Activated CD4-positive, alpha-beta memory T cell treated with anti-CD3 and anti-CD28 coated beads for 36 hours (primary cell): ENCODE data around the gene ZNF48. TPM values are rescaled to one million over a fixed set of nuclear protein-coding genes. Genes with fewer than 3 reads are reported as not detected.
A peak's percentile ranks its signal among the peaks of the same experiment; 100 is the strongest.

Experiments
- CTCF ChIA-PET: fragments of 350-600 bp; sonication (Branson Sonifier 250); formaldehyde crosslinking; loops from one replicate; lab custom pipeline; 2021; ENCODE audit warnings: antibody characterized with exemption, inconsistent platforms; lab: Charles Lee
- POLR2A ChIA-PET: fragments of 350-600 bp; sonication (Branson Sonifier 250); formaldehyde crosslinking; loops from one replicate; lab custom pipeline; 2021; ENCODE audit warnings: antibody characterized with exemption; lab: Charles Lee
- DNase-seq: peaks from one replicate; pipeline ENCODE4 v3.0.0-alpha.2; 2020
- H3K27ac Mint-ChIP-seq: one replicate; pipeline ENCODE4 v1.8.0; 2021; ENCODE audit warnings: mixed read lengths
- H3K27me3 Mint-ChIP-seq: one replicate; pipeline ENCODE4 v1.8.0; 2021; ENCODE audit warnings: mixed read lengths
- H3K36me3 Mint-ChIP-seq: one replicate; pipeline ENCODE4 v1.8.0; 2021; ENCODE audit warnings: mixed read lengths
- H3K4me1 Mint-ChIP-seq: one replicate; pipeline ENCODE4 v1.8.0; 2021; ENCODE audit warnings: low read depth, mixed read lengths
- H3K4me3 Mint-ChIP-seq: one replicate; pipeline ENCODE4 v1.8.0; 2021; ENCODE audit warnings: mild to moderate bottlenecking, mixed read lengths
- H3K9me3 Mint-ChIP-seq: one replicate; pipeline ENCODE4 v1.8.0; 2021; ENCODE audit warnings: mixed read lengths
- intact Hi-C: fragments of 100-400 bp; cut with micrococcal nuclease; formaldehyde crosslinking; loops from one replicate; pipeline ENCODE4 v1.15.1; 2023
- total RNA-seq, 2 experiments: library from RNA; stranded (reverse); gene quantifications; one replicate each; pipeline ENCODE4 v1.2.3, GENCODE V29; 2021

The ZNF48 gene
- total RNA-seq, 2 experiments from 2014 or later, result 13.1 to 13.6 TPM

DNA sequence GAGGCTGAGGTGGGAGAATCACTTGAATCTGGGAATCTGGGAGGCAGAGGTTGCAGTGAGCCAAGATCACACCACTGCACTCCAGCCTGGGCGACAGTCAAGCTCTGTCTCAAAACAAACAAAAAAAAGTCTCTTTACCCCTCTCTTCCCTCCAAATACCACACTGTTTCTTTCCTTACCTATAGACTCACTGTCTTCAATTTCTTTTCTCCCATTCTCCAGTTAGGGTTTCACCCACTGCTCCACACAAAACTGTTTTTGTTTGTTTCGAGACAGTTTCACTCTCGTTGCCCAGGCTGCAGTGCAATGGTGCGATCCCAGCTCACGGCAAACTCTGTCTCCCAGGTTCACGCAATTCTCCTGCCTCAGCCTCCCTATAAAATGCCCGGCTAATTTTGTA is 34.0 kb upstream of the ZNF48 start:
- H3K27me3 Mint-ChIP-seq, result no peaks in the 10 kb centered on the region
- DNase-seq, result no peak
- H3K36me3 Mint-ChIP-seq, result peaks cover 42% of the 10 kb centered on the region
- CTCF ChIA-PET, result no interaction called here
- H3K9me3 Mint-ChIP-seq, result no peaks in the 10 kb centered on the region
- no peak overlapping the region for H3K27ac Mint-ChIP-seq
- intact Hi-C loops, result no loop called here
- H3K4me1 Mint-ChIP-seq, result peaks cover 20% of the 10 kb centered on the region
- no peak overlapping the region for H3K4me3 Mint-ChIP-seq
- POLR2A ChIA-PET, result interaction anchor here (0.6 kb wide), 1 partner anchor 268 kb away, joined by 3 read pairs; no protein-coding TSS in a partner anchor

GRCh38 chr16:30365200-30365599 is 30.0 kb upstream of the ZNF48 start:
- H3K36me3 Mint-ChIP-seq, result peaks cover 44% of the 10 kb centered on the region
- intact Hi-C loops, result no loop called here
- ChIA-PET POLR2A (no interaction called here), CTCF (interaction anchor here (0.8 to 0.9 kb wide), 2 partner anchors 30 to 233 kb away, joined by 3 to 5 read pairs; partner anchors contain the start of gene ZNF48)
- no peak for DNase-seq
- H3K27me3 Mint-ChIP-seq, result no peaks in the 10 kb centered on the region
- no peak overlapping the region for H3K27ac Mint-ChIP-seq
- H3K4me3 Mint-ChIP-seq, result no peak overlapping the region
- no peaks in the 10 kb centered on the region for H3K9me3 Mint-ChIP-seq
- H3K4me1 Mint-ChIP-seq, result peaks cover 30% of the 10 kb centered on the region

GRCh38 chr16:30366511-30366910 is 28.7 kb upstream of the ZNF48 start:
- intact Hi-C loops, result no loop called here
- Mint-ChIP-seq H3K36me3 (peaks cover 44% of the 10 kb centered on the region), H3K9me3 (no peaks in the 10 kb centered on the region), H3K27me3 (peaks cover 3% of the 10 kb centered on the region), H3K27ac (no peak overlapping the region), H3K4me3 (peak overlapping the region; percentile 91), H3K4me1 (peaks cover 35% of the 10 kb centered on the region)
- no peak for DNase-seq
- POLR2A ChIA-PET, result interaction anchor here (1.3 kb wide), 1 partner anchor 12 kb away, joined by 5 read pairs; no protein-coding TSS in a partner anchor
- CTCF ChIA-PET, result no interaction called here

DNA sequence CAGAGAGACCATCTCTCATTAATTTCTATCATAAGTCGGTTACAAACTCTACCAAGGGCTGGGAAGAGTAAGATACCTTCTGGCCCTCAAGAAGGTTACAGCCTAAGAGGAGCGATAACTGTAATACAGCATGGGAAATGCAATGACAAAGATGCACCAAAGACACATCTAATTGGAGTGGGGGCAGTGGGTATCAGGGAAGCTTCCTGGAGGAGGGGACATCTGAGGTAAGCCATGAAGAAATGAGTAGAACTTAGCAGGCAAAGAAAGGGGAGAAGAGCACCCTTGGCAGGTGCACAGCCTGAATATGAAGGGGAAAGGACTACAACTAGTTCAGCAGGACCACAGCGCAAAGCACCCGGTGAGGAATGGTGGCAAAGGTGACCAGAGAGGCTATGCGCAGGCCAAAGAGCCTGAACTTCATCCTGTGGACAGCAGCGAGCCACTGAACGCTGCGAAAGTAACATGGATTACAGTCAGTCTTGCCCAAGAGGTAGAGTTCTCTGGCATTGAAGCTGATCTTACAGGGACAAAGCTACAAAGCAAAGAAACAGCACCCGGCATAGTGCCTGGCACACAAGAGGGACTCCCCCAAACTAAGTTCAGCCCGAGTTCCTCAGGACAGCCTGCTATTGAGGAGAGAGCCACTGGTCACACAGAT is 27.7 kb upstream of the ZNF48 start:
- Mint-ChIP-seq H3K9me3 (no peaks in the 10 kb centered on the region), H3K36me3 (peaks cover 44% of the 10 kb centered on the region), H3K4me3 (peak overlapping the region; percentile 91), H3K4me1 (peaks cover 41% of the 10 kb centered on the region), H3K27me3 (peaks cover 3% of the 10 kb centered on the region), H3K27ac (peak overlapping the region; percentile 49)
- POLR2A ChIA-PET, result interaction anchor here (1.3 kb wide), 1 partner anchor 11 kb away, joined by 5 read pairs; no protein-coding TSS in a partner anchor
- no peak for DNase-seq
- intact Hi-C loops, result no loop called here
- CTCF ChIA-PET, result no interaction called here

- POLR2A ChIA-PET, result interaction anchor here (1.0 to 3.5 kb wide), 5 partner anchors 14 to 41 kb away, joined by 3 to 16 read pairs (median 5); partner anchors contain the start of genes SEPTIN1 and ZNF771
- H3K36me3 Mint-ChIP-seq, result peaks cover 40% of the 10 kb centered on the region
- peak overlapping the region; percentile 91 for H3K4me3 Mint-ChIP-seq
- intact Hi-C loops, result no loop called here
- no peak for DNase-seq
- H3K4me1 Mint-ChIP-seq, result peaks cover 41% of the 10 kb centered on the region
- CTCF ChIA-PET, result interaction anchor here (2.0 to 3.4 kb wide), 2 partner anchors 14 to 41 kb away, joined by 11 to 18 read pairs; partner anchors contain the start of gene SEPTIN1
- H3K27me3 Mint-ChIP-seq, result peaks cover 3% of the 10 kb centered on the region
- H3K27ac Mint-ChIP-seq, result peak overlapping the region; percentile 49
- no peaks in the 10 kb centered on the region for H3K9me3 Mint-ChIP-seq
These were observed 27.0 kb upstream of the ZNF48 start for GRCh38 chr16:30368122-30368791.

DNA sequence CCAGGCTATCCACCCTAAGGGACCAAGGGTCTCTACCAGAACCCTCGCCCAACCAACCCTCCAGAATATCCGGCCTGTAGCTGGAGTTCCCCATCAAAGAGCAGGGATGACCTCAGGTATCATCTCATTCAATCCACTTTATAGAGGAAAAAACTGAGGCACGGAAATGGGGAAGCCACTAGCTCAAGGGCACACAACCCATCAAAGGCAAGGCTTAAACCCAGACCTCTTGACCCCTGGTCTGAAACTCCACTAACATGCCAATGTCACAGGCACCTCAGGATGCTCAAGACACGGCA is 26.5 kb upstream of the ZNF48 start:
- no peaks in the 10 kb centered on the region for H3K9me3 Mint-ChIP-seq
- ChIA-PET POLR2A (interaction anchor here (0.9 to 3.5 kb wide), 6 partner anchors 14 to 41 kb away, joined by 3 to 16 read pairs (median 4); partner anchors contain the start of genes SEPTIN1 and ZNF771), CTCF (interaction anchor here (2.0 to 3.4 kb wide), 2 partner anchors 14 to 41 kb away, joined by 11 to 18 read pairs; partner anchors contain the start of gene SEPTIN1)
- no peak for DNase-seq
- peaks cover 41% of the 10 kb centered on the region for H3K4me1 Mint-ChIP-seq
- intact Hi-C loops, result no loop called here
- peak overlapping the region; percentile 91 for H3K4me3 Mint-ChIP-seq
- peak overlapping the region; percentile 49 for H3K27ac Mint-ChIP-seq
- H3K27me3 Mint-ChIP-seq, result peaks cover 3% of the 10 kb centered on the region
- H3K36me3 Mint-ChIP-seq, result peaks cover 36% of the 10 kb centered on the region

GRCh38 chr16:30369091-30369937 is 25.9 kb upstream of the ZNF48 start:
- Mint-ChIP-seq H3K9me3 (no peaks in the 10 kb centered on the region), H3K36me3 (peaks cover 36% of the 10 kb centered on the region), H3K4me1 (peaks cover 41% of the 10 kb centered on the region), H3K27ac (peak overlapping the region; percentile 49), H3K4me3 (peak overlapping the region; percentile 91), H3K27me3 (peaks cover 3% of the 10 kb centered on the region)
- DNase-seq, result no peak
- intact Hi-C loops, result no loop called here
- ChIA-PET CTCF (interaction anchor here (2.0 to 3.4 kb wide), 3 partner anchors 13 to 40 kb away, joined by 10 to 18 read pairs (median 11); partner anchors contain the start of genes CD2BP2 and SEPTIN1), POLR2A (interaction anchor here (0.9 to 3.5 kb wide), 6 partner anchors 13 to 40 kb away, joined by 3 to 16 read pairs (median 4); partner anchors contain the start of genes SEPTIN1 and ZNF771)

DNA sequence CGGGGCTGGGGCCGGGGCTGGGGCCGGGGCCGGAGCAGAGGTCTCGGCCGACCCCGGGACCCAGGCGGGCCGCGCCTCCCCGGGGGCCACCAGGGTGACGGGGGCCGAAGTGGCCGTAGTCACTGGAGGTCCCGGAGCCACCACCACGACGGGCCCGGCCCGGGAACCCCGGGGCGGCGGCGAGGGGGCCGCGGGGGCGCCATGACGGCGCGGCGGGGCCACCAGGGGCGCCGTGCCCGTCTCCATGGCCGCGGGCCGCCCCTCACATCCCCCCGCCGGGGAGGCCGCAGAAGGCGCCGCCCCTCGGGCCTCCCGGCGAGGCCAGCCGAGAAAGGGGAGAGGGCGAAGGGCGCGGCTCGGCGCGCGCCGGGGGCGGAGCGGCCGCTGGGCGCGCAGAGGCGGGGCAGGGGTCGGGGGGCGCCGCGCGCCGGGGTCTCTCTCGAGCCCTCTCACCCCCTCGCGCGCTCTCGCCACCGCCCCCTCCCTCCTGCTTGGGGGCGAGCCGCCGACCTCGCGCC is 25.2 kb upstream of the ZNF48 start:
- H3K9me3 Mint-ChIP-seq, result no peaks in the 10 kb centered on the region
- H3K4me1 Mint-ChIP-seq, result peaks cover 40% of the 10 kb centered on the region
- ChIA-PET CTCF (interaction anchor here (1.3 to 3.4 kb wide), 5 partner anchors 13 to 184 kb away, joined by 5 to 25 read pairs (median 11); partner anchors contain the start of genes CD2BP2, SEPTIN1 and ZNF771), POLR2A (interaction anchor here (1.3 to 3.5 kb wide), 3 partner anchors 12 to 37 kb away, joined by 4 to 16 read pairs (median 7); partner anchors contain the start of genes SEPTIN1 and ZNF771)
- no peak for DNase-seq
- H3K27ac Mint-ChIP-seq, result peak overlapping the region; percentile 85
- intact Hi-C loops, result loop anchor here (1.0 to 10.0 kb wide), 8 partner anchors 8 to 555 kb away; partner anchors contain the start of genes CD2BP2, FBXL19, MVP and ZNF771
- peak overlapping the region; percentile 91 for H3K4me3 Mint-ChIP-seq
- H3K27me3 Mint-ChIP-seq, result peaks cover 3% of the 10 kb centered on the region
- peaks cover 29% of the 10 kb centered on the region for H3K36me3 Mint-ChIP-seq

DNA sequence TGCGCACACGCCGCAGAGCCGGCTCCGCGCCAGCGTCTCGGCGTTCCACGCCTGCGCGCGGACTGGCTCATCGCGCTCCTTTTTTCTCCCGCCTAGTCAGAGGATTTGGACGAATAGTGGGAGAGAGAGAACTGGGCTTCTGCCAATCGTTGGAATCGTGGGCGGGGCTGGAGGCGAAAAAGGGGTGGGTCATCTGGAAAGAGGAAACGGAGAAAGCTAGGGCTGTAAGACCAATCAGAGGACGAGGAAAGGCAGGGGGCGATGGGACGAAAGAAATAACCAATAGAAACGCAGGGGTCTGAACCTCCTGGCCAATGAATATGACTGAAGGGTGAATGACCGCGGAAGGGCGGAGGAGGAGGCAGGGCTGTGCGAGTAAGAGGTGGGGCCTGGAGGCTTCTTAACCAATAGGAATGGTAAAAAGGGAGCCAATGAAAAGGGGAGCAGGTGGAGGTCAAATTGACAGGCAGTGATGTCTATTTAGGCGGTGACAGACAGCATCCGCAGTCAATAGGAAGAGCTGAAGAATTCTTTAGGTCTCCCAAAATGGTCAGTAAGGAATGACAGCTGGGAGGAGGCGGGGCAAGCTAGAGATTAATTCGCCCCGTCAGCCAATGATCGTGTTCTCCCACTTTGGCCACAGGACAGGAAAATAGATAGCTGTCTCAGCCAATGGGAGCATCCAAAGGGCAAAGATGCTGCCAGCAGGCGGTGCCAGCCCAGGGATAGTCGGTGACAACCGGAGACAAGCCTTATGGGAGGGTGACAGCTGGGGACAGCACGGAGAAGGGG is 24.6 kb upstream of the ZNF48 start, which contains the start of gene TBC1D10B:
Gene TBC1D10B, minus strand, starts transcription at position 39 of the 792 bp plus-strand sequence. CDS start 311 bp downstream, outside the sequence.
- ChIA-PET POLR2A (interaction anchor here (0.7 to 3.5 kb wide), 6 partner anchors 9 to 280 kb away, joined by 3 to 16 read pairs (median 4); partner anchors contain the start of genes PRR14 and SEPTIN1), CTCF (interaction anchor here (0.6 to 3.4 kb wide), 13 partner anchors 12 to 327 kb away, joined by 3 to 25 read pairs (median 5); partner anchors contain the start of genes CD2BP2, DCTPP1, SEPTIN1 and TBX6)
- Mint-ChIP-seq H3K4me3 (peak within 1 kb of the TSS; percentile 91), H3K27me3 (peaks cover 3% of the 10 kb centered on the region), H3K9me3 (no peaks in the 10 kb centered on the region), H3K4me1 (peaks cover 34% of the 10 kb centered on the region), H3K27ac (peak within 1 kb of the TSS; percentile 95), H3K36me3 (peaks cover 24% of the 10 kb centered on the region)
- DNase-seq, result peak; percentile 100
- intact Hi-C loops, result loop anchor here (1.0 to 10.0 kb wide), 8 partner anchors 8 to 554 kb away; partner anchors contain the start of genes CD2BP2, FBXL19, MVP and ZNF771
